Measurements from ENCODE around the gene JKAMP.

DNA sequence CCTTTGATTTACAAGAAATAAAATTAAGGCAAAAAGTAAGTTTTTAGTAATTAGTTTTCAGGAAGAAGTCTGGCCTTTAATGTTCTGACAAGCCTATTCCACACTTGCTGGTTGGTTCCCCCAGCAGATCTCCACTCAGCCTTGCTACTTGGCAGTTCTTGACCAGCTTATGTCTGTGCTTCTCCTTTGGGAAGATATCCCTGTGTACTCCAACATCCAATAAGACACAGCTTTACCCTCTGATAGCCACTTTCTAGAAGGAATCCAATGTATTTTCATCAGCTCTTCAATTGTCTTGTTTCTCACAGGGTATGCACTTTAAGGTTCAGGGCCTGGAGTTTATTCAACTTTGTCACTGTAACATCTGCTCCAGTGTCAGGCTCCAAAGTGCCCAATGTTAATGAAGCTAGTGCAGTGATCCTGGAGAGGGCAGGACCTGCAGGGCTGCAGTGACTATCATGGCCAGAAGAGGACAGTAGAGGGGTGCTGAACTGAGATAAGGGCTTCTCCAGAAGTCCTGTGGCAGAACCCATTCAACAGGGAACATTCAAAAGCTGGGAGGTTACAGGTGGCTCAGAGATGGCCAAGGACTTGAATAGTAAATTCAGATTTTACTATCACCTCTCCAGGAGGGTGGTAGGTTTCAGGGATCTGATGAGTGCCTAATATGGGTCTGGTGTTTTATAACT is 22.9 kb downstream of the JKAMP start:
- TF ChIP-seq, protein P1, sequence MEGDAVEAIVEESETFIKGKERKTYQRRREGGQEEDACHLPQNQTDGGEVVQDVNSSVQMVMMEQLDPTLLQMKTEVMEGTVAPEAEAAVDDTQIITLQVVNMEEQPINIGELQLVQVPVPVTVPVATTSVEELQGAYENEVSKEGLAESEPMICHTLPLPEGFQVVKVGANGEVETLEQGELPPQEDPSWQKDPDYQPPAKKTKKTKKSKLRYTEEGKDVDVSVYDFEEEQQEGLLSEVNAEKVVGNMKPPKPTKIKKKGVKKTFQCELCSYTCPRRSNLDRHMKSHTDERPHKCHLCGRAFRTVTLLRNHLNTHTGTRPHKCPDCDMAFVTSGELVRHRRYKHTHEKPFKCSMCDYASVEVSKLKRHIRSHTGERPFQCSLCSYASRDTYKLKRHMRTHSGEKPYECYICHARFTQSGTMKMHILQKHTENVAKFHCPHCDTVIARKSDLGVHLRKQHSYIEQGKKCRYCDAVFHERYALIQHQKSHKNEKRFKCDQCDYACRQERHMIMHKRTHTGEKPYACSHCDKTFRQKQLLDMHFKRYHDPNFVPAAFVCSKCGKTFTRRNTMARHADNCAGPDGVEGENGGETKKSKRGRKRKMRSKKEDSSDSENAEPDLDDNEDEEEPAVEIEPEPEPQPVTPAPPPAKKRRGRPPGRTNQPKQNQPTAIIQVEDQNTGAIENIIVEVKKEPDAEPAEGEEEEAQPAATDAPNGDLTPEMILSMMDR (IDR thresholded peaks at IDR 0.05) = peak in 5 of 7 experiments; percentile 31 to 59 (median 51)
- TF ChIP-seq POLR2A (IDR thresholded peaks at IDR 0.05) = no peak
- no peak for TF ChIP-seq POLR2AphosphoS5 (IDR thresholded peaks at IDR 0.05)
- no peak for TF ChIP-seq EP300 (IDR thresholded peaks at IDR 0.05)

Data from stomach (tissue), 4 donors.